IMR-90 (cell line): ENCODE measurements around the gene GUF1. TPM values are rescaled to one million over a fixed set of nuclear protein-coding genes. Genes with fewer than 3 reads are reported as not detected.

Source experiments
- ATAC-seq: fragments of 200-7000 bp; cut with Tn5 transposase; 2 replicates; pipeline ENCODE4 v1.9.1; 2020; ENCODE audit warnings: low read depth, mild to moderate bottlenecking, moderate library complexity
- BruUV-seq: library from RNA; stranded (reverse); fragments of 400-500 nt; replicated peaks from 2 replicates; lab custom pipeline; 2021; lab: Mats Ljungman, UMichigan
- CTCF ChIA-PET: fragments of 300-600 bp; formaldehyde crosslinking; extraction: SDS; loops from one replicate; lab custom pipeline; 2021; ENCODE audit warnings: antibody characterized with exemption; lab: Yijun Ruan, JAX
- POLR2A ChIA-PET: fragments of 300-600 bp; sonication (Branson Sonifier 250); formaldehyde crosslinking; loops from one replicate; lab custom pipeline; 2022; ENCODE audit warnings: antibody characterized with exemption; ENCODE audit not compliant: unreplicated experiment; lab: Charles Lee
- DNase-seq: peaks from one replicate; pipeline ENCODE4 v3.0.0; 2013
- H2AFZ ChIP-seq: replicated peaks from 2 replicates; pipeline ENCODE3; 2013; ENCODE audit warnings: low read length, mild to moderate bottlenecking; ENCODE audit not compliant: poor library complexity
- H2AK5ac ChIP-seq: 2 replicates; pipeline ENCODE4 v1.6.1; 2013; ENCODE audit warnings: low read depth, low read length, inconsistent platforms
- H2AK9ac ChIP-seq: replicated peaks from 2 replicates; pipeline ENCODE3; 2013; ENCODE audit warnings: mild to moderate bottlenecking, low read depth, low read length, moderate library complexity; ENCODE audit not compliant: poor library complexity
- H2BK120ac ChIP-seq: 2 replicates; pipeline ENCODE4 v1.6.1; 2013; ENCODE audit warnings: low read depth, low read length, inconsistent platforms
- H2BK15ac ChIP-seq: 3 replicates; pipeline ENCODE4 v1.6.1; 2013; ENCODE audit warnings: low read depth, low read length, inconsistent platforms
- H2BK20ac ChIP-seq: 2 replicates; pipeline ENCODE4 v1.6.1; 2013; ENCODE audit warnings: low read depth, mild to moderate bottlenecking, inconsistent platforms, low read length, moderate library complexity
- H2BK5ac ChIP-seq: 2 replicates; pipeline ENCODE4 v1.6.1; 2013; ENCODE audit warnings: mild to moderate bottlenecking, low read depth, low read length, inconsistent platforms; ENCODE audit not compliant: poor library complexity, severe bottlenecking
- H3K14ac ChIP-seq: replicated peaks from 2 replicates; pipeline ENCODE4 v1.6.1; 2013; ENCODE audit warnings: low read depth, low read length, inconsistent platforms
- H3K18ac ChIP-seq: 2 replicates; pipeline ENCODE4 v1.6.1; 2013; ENCODE audit warnings: low read depth, low read length, control low read depth
- H3K23ac ChIP-seq: 2 replicates; pipeline ENCODE4 v1.6.1; 2013; ENCODE audit warnings: low read depth, low read length, inconsistent platforms
- H3K27ac ChIP-seq: 2 replicates; pipeline ENCODE4 v1.5.1; 2013; ENCODE audit warnings: mild to moderate bottlenecking, control low read depth, low read length; ENCODE audit not compliant: insufficient read depth
- H3K27me3 ChIP-seq: 2 replicates; pipeline ENCODE4 v1.6.1; 2013; ENCODE audit warnings: low read length; ENCODE audit not compliant: control insufficient read depth, insufficient read depth
- H3K36me3 ChIP-seq: 2 replicates; pipeline ENCODE4 v1.6.1; 2013; ENCODE audit warnings: low read length, mixed read lengths; ENCODE audit not compliant: control insufficient read depth, insufficient read depth
- H3K4ac ChIP-seq: 2 replicates; pipeline ENCODE4 v1.6.1; 2013; ENCODE audit warnings: low read depth, low read length, inconsistent platforms
- H3K4me1 ChIP-seq: 2 replicates; pipeline ENCODE4 v1.6.1; 2013; ENCODE audit warnings: low read length, mixed read lengths; ENCODE audit not compliant: control insufficient read depth, insufficient read depth
- H3K4me2 ChIP-seq: 2 replicates; pipeline ENCODE4 v1.6.1; 2013; ENCODE audit warnings: low read depth, mild to moderate bottlenecking, control low read depth, low read length, moderate library complexity
- H3K4me3 ChIP-seq: 2 replicates; pipeline ENCODE4 v1.5.1; 2013; ENCODE audit warnings: low read depth, mild to moderate bottlenecking, control low read depth, low read length, moderate library complexity; ENCODE audit not compliant: insufficient read depth
- H3K56ac ChIP-seq: 2 replicates; pipeline ENCODE4 v1.6.1; 2013; ENCODE audit warnings: low read length, inconsistent platforms; ENCODE audit not compliant: insufficient read depth; ENCODE audit errors: extremely low read depth
- H3K79me1 ChIP-seq, 2 experiments: 2 replicates each; pipeline ENCODE4 v1.6.1; 2013; ENCODE audit warnings: low read length in 2 of 2, inconsistent platforms in 1 of 2, low read depth in 1 of 2
- H3K9ac ChIP-seq: 2 replicates; pipeline ENCODE4 v1.6.1; 2013; ENCODE audit warnings: low read depth, low read length, control low read depth
- H3K9me1 ChIP-seq: 2 replicates; pipeline ENCODE4 v1.6.1; 2013; ENCODE audit warnings: low read length, inconsistent platforms; ENCODE audit not compliant: insufficient read depth
- H3K9me3 ChIP-seq: 2 replicates; pipeline ENCODE4 v1.6.1; 2013; ENCODE audit warnings: low read length; ENCODE audit not compliant: control insufficient read depth, insufficient read depth
- H4K20me1 ChIP-seq: 2 replicates; pipeline ENCODE4 v1.6.1; 2013; ENCODE audit warnings: low read length, inconsistent platforms; ENCODE audit not compliant: insufficient read depth
- H4K5ac ChIP-seq: 2 replicates; pipeline ENCODE4 v1.6.1; 2013; ENCODE audit warnings: mild to moderate bottlenecking, low read depth, low read length, control low read depth
- H4K8ac ChIP-seq, 2 experiments: 2 replicates each; pipeline ENCODE4 v1.6.1; 2013; ENCODE audit warnings: low read depth in 2 of 2, low read length in 2 of 2, control low read depth in 1 of 2, inconsistent platforms in 1 of 2
- H4K91ac ChIP-seq: 2 replicates; pipeline ENCODE4 v1.6.1; 2013; ENCODE audit warnings: low read depth, low read length, inconsistent platforms; ENCODE audit not compliant: insufficient read depth
- BHLHE40 ChIP-seq: fragments of 150-350 bp; IDR thresholded peaks from 2 replicates; pipeline ENCODE4 v1.6.1; 2016; ENCODE audit warnings: mild to moderate bottlenecking, low read depth, low read length
- CEBPB ChIP-seq: IDR thresholded peaks from 2 replicates; pipeline ENCODE4 v1.6.1; 2012; ENCODE audit warnings: low read depth, low read length, improper control_type of control experiment
- CHD1 ChIP-seq: IDR thresholded peaks from 2 replicates; pipeline ENCODE4 v1.6.1; 2012; ENCODE audit warnings: low read depth, low read length, improper control_type of control experiment
- CTCF ChIP-seq: conservative IDR thresholded peaks from 2 replicates; pipeline ENCODE4 v1.5.1; 2012; ENCODE audit warnings: mild to moderate bottlenecking, low read depth, low read length, improper control_type of control experiment
- ELK1 ChIP-seq: fragments of 150-350 bp; IDR thresholded peaks from 2 replicates; pipeline ENCODE4 v1.6.1; 2016; ENCODE audit warnings: low read depth, mild to moderate bottlenecking, low read length, moderate library complexity, borderline replicate concordance
- FOS ChIP-seq: fragments of 150-350 bp; IDR thresholded peaks from 2 replicates; pipeline ENCODE4 v1.6.1; 2016; ENCODE audit warnings: low read depth, low read length
- MAFK ChIP-seq: IDR thresholded peaks from 2 replicates; pipeline ENCODE4 v1.6.1; 2012; ENCODE audit warnings: low read depth, low read length, improper control_type of control experiment
- MAZ ChIP-seq: IDR thresholded peaks from 2 replicates; pipeline ENCODE4 v1.6.1; 2012; ENCODE audit warnings: low read depth, mild to moderate bottlenecking, low read length, improper control_type of control experiment, moderate library complexity, borderline replicate concordance
- MXI1 ChIP-seq: IDR thresholded peaks from 2 replicates; pipeline ENCODE4 v1.6.1; 2012; ENCODE audit warnings: low read depth, mild to moderate bottlenecking, low read length, moderate library complexity, borderline replicate concordance
- NFE2L2 ChIP-seq: fragments of 150-350 bp; IDR thresholded peaks from 2 replicates; pipeline ENCODE4 v1.6.1; 2016; ENCODE audit warnings: low read depth, mild to moderate bottlenecking, low read length
- POLR2A ChIP-seq: IDR thresholded peaks from 2 replicates; pipeline ENCODE4 v1.6.1; 2012; ENCODE audit warnings: mild to moderate bottlenecking, low read depth, low read length
- RAD21 ChIP-seq: IDR thresholded peaks from 2 replicates; pipeline ENCODE4 v1.6.1; 2012; ENCODE audit warnings: low read length, improper control_type of control experiment
- RCOR1 ChIP-seq: IDR thresholded peaks from 2 replicates; pipeline ENCODE4 v1.6.1; 2012; ENCODE audit warnings: mild to moderate bottlenecking, low read length, improper control_type of control experiment; ENCODE audit not compliant: insufficient replicate concordance
- RFX5 ChIP-seq: IDR thresholded peaks from 2 replicates; pipeline ENCODE4 v1.8.0; 2012; ENCODE audit warnings: low read depth, mild to moderate bottlenecking, low read length, moderate library complexity
- SMC3 ChIP-seq: fragments of 150-350 bp; IDR thresholded peaks from 2 replicates; pipeline ENCODE4 v1.6.1; 2016; ENCODE audit warnings: low read depth, mild to moderate bottlenecking, antibody characterized with exemption, low read length, moderate library complexity
- WGBS, 2 experiments: methylation state at CpG; one replicate each; pipeline versions ENCODE4 v1.1.5 to v1.1.7; 2013; ENCODE audit warnings: missing lambda C conversion rate in 2 of 2; ENCODE audit not compliant: insufficient read length in 1 of 2; ENCODE audit errors: extremely low coverage in 2 of 2; 5-methylcytosine and 5-hydroxymethylcytosine counted together
- dilution Hi-C: fragments of 300-500 bp; cut with HindIII; formaldehyde crosslinking; loops from one replicate; pipeline ENCODE4 v1.14.3; 2018; ENCODE audit warnings: low sequenced_read_pairs; ENCODE audit not compliant: unreplicated experiment
- in situ Hi-C: fragments of 300-500 bp; cut with MboI; formaldehyde crosslinking; loops from 3 replicates; pipeline ENCODE4 v1.14.3; 2019; ENCODE audit warnings: low sequenced_read_pairs, inconsistent platforms, mixed read lengths
- intact Hi-C: fragments of 100-400 bp; cut with micrococcal nuclease; formaldehyde crosslinking; loops from 2 replicates; pipeline ENCODE4 v1.10.0; 2022
- polyA plus RNA-seq, 3 experiments: library from polyadenylated mRNA; depleted of rRNA; stranded (reverse); fragments of >200 nt; gene quantifications; 2 replicates each; pipeline ENCODE4 v1.2.3, GENCODE V29; 2012; ENCODE audit warnings: low replicate concordance in 1 of 3
- total RNA-seq: library from RNA; depleted of rRNA; stranded (reverse); fragments of >200 nt; gene quantifications from 2 replicates; pipeline ENCODE4 v1.2.3, GENCODE V29; 2012
- TF ChIP-seq, protein P1 (sequence below): fragments of 150-350 bp; IDR thresholded peaks from 2 replicates; pipeline ENCODE4 v1.6.1; 2017; ENCODE audit warnings: mild to moderate bottlenecking, antibody characterized with exemption, low read length, low read depth

The GUF1 gene
- total and polyA plus RNA-seq, 2 of the 4 experiments (the other 2 are of a cell fraction): 9.9 to 10.6 TPM

GRCh38 chr4:44629280-44629866 is 48.8 kb upstream of the GUF1 start:
- no peak overlapping the region for H3K14ac ChIP-seq
- H4K20me1 ChIP-seq: no peaks in the 10 kb centered on the region
- no peaks in the 10 kb centered on the region for H3K79me1 ChIP-seq
- ChIA-PET CTCF (interaction anchor here (0.6 to 0.7 kb wide), 2 partner anchors 456 to 705 kb away, joined by 3 read pairs; no protein-coding TSS in a partner anchor), POLR2A (no interaction called here)
- no peaks in the 10 kb centered on the region for H3K36me3 ChIP-seq
- no peaks in the 10 kb centered on the region for H3K4me1 ChIP-seq
- TF ChIP-seq RFX5: no peak
- no peak for TF ChIP-seq CEBPB
- no peak for TF ChIP-seq MAZ
- no peak for TF ChIP-seq FOS
- TF ChIP-seq CTCF: peak; percentile 66
- TF ChIP-seq POLR2A: no peak
- TF ChIP-seq RCOR1: no peak
- peak; percentile 37; the same call in 1 of the 2 replicates for TF ChIP-seq SMC3
- TF ChIP-seq ELK1: no peak
- TF ChIP-seq NFE2L2: no peak
- no peak for TF ChIP-seq MAFK
- TF ChIP-seq RAD21: peak; percentile 55
- TF ChIP-seq, protein P1, sequence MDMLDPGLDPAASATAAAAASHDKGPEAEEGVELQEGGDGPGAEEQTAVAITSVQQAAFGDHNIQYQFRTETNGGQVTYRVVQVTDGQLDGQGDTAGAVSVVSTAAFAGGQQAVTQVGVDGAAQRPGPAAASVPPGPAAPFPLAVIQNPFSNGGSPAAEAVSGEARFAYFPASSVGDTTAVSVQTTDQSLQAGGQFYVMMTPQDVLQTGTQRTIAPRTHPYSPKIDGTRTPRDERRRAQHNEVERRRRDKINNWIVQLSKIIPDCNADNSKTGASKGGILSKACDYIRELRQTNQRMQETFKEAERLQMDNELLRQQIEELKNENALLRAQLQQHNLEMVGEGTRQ: no peak
- TF ChIP-seq CHD1: no peak
- no peak for TF ChIP-seq BHLHE40
- TF ChIP-seq MXI1: no peak
- no peak overlapping the region for H3K56ac ChIP-seq
- H3K9ac ChIP-seq: no peak overlapping the region
- no TSS peak for BruUV-seq
- no CpG with 5 or more reads among the region's 2 CpGs for WGBS, 2 experiments
- H2BK15ac ChIP-seq: no peak overlapping the region
- H2AK9ac ChIP-seq: no peak overlapping the region
- H2BK20ac ChIP-seq: no peak overlapping the region
- no peak overlapping the region for H4K5ac ChIP-seq
- dilution Hi-C loops (no loop called here), intact Hi-C loops (loop anchor here (1.0 kb wide), 1 partner anchor 1634 kb away; no protein-coding TSS in a partner anchor), in situ Hi-C loops (no loop called here)
- no peaks in the 10 kb centered on the region for H3K27me3 ChIP-seq
- H3K18ac ChIP-seq: no peak overlapping the region
- H3K4ac ChIP-seq: no peak overlapping the region
- H2AK5ac ChIP-seq: no peak overlapping the region
- H3K4me3 ChIP-seq: no peak overlapping the region
- no peak overlapping the region for H3K27ac ChIP-seq
- H4K91ac ChIP-seq: no peak overlapping the region
- no peak overlapping the region for H4K8ac ChIP-seq
- H3K9me3 ChIP-seq: no peaks in the 10 kb centered on the region
- no peak overlapping the region for H2BK5ac ChIP-seq
- H2BK120ac ChIP-seq: no peak overlapping the region
- peak; percentile 86 for ATAC-seq
- H3K9me1 ChIP-seq: no peaks in the 10 kb centered on the region
- H2AFZ ChIP-seq: no peak overlapping the region
- H3K23ac ChIP-seq: no peak overlapping the region
- peak; percentile 43 for DNase-seq
- H3K4me2 ChIP-seq: no peak overlapping the region
